ENCODE measurements around the gene EPPIN.

DNA sequence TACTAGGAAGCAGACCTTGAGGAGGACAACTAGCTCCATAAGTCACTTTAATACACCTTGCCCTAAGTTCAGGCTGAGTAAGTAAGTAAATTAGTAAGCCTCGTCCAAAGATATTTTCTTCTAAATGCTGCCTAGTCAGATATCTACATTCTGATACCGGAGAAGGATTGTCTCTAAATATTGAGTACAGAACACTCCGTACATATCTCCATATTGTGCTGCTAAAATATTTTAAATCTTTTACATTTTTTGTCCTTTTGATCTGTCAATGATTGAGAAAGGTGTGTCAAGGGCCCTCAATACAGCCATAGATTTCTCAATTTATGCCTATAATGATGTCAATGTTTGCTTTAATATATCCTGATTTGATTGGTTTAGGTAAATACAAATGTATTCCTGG, 28.7 kb upstream of the EPPIN start:
- TF ChIP-seq, protein P1, sequence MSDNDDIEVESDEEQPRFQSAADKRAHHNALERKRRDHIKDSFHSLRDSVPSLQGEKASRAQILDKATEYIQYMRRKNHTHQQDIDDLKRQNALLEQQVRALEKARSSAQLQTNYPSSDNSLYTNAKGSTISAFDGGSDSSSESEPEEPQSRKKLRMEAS (IDR thresholded peaks at IDR 0.05; ENCODE audit: insufficient read depth, insufficient read length): no peak
- TF ChIP-seq, protein P2, sequence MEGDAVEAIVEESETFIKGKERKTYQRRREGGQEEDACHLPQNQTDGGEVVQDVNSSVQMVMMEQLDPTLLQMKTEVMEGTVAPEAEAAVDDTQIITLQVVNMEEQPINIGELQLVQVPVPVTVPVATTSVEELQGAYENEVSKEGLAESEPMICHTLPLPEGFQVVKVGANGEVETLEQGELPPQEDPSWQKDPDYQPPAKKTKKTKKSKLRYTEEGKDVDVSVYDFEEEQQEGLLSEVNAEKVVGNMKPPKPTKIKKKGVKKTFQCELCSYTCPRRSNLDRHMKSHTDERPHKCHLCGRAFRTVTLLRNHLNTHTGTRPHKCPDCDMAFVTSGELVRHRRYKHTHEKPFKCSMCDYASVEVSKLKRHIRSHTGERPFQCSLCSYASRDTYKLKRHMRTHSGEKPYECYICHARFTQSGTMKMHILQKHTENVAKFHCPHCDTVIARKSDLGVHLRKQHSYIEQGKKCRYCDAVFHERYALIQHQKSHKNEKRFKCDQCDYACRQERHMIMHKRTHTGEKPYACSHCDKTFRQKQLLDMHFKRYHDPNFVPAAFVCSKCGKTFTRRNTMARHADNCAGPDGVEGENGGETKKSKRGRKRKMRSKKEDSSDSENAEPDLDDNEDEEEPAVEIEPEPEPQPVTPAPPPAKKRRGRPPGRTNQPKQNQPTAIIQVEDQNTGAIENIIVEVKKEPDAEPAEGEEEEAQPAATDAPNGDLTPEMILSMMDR (IDR thresholded peaks at IDR 0.05; ENCODE audit: extremely low read depth in 1 of 2, insufficient read depth in 1 of 2, low read depth in 1 of 2, low read length in 2 of 2): no peak
- no peak for TF ChIP-seq FOS (IDR thresholded peaks at IDR 0.05; ENCODE audit: borderline replicate concordance, insufficient read depth, low read length)
- no peak for TF ChIP-seq EZH2 (IDR thresholded peaks at IDR 0.05; ENCODE audit: borderline replicate concordance, low read depth, low read length, severe bottlenecking)
- TF ChIP-seq POLR2AphosphoS5 (IDR thresholded peaks at IDR 0.05; ENCODE audit: insufficient read depth, low read depth, low read length): no peak

All from endothelial cell of umbilical vein (primary cell).